ENCODE measurements around the gene PTPN3.

The PTPN3 gene

GRCh38 chr9:109328978-109329637 is 169.0 kb downstream of the PTPN3 start:
- TF ChIP-seq YY1 (IDR thresholded peaks at IDR 0.05; ENCODE audit: insufficient read depth, insufficient read length) = no peak
- TF ChIP-seq SUZ12 (IDR thresholded peaks at IDR 0.05; ENCODE audit: extremely low read depth, insufficient read depth, insufficient read length) = no peak
- no peak for TF ChIP-seq ZNF274 (IDR thresholded peaks at IDR 0.05; ENCODE audit: low read depth, low read length)
- H3K4me3 ChIP-seq (ENCODE audit: insufficient read length, low read depth) = no peak overlapping the region
- H3K9ac ChIP-seq (ENCODE audit: insufficient read length, low read depth) = no peak overlapping the region
- H3K27me3 ChIP-seq (ENCODE audit: insufficient read depth, insufficient read length) = no peaks in the 10 kb centered on the region
- no peaks in the 10 kb centered on the region for H3K36me3 ChIP-seq (ENCODE audit: insufficient read depth, insufficient read length, low read length)
- H3K9me3 ChIP-seq (ENCODE audit: insufficient read depth, low read length) = no peaks in the 10 kb centered on the region
- H3K4me1 ChIP-seq (ENCODE audit: insufficient read depth, insufficient read length) = peaks cover 2% of the 10 kb centered on the region
- DNase-seq (ENCODE audit: low read depth, low spot score) = no peak
